Esophagus squamous epithelium (tissue), 4 donors: ENCODE data around the gene GIPR.

Source experiments
- POLR2A ChIP-seq, 4 donors: fragments of 450-650 bp; IDR thresholded peaks; one replicate each; pipeline ENCODE4 v1.6.1; 2017; ENCODE audit warnings: antibody characterized with exemption in 4 of 4, mild to moderate bottlenecking in 4 of 4, moderate library complexity in 3 of 4
- TF ChIP-seq, protein P1 (sequence below), 6 experiments: fragments of 450-650 bp in 4 of 6; fragments of 200-600 bp in 2 of 6; sonication (generic) in 2 of 6; IDR thresholded peaks; one replicate each; pipeline ENCODE4 v1.5.1; 2016 to 2019; ENCODE audit warnings: antibody characterized with exemption in 6 of 6, mild to moderate bottlenecking in 4 of 6, moderate library complexity in 4 of 6

DNA sequence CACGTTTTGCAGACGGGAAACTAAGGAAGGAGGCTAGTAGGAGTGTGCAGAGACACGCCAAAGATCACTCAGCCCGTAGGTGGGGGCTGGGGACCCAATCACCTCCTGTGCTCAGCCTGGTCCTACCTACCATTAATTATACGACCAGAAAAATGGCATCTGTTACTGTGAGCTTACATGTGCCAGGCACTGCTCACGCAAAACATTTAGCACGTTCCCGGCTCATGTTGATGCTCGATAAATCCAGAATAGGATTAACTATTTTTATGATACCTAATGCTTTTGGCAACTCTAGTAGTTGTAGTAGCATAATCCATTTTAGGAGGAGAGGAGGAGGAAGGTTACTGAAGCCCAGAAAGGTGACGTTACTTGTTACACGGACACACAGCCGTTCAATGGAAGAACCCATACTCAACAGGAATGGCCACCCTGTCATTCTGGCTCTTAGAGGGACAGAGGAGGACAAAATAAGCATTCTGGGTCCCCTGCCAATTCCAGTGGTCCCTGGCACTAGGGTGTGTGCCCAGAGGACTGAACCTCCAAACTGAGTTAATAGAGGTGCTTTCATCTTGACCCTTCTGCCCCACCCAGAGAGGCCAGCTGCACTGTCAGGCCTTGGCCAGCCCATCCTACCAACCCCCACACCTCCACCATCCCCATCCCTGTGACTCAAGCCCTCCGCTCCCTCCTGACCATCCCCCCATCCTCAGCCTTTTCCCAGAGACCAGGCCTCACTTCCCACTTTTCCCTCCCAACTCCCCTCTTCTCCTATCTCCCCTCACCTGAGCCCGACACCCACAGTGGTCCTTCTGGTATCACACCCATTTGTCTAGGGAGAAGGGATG is 23.9 kb upstream of the GIPR start:
- TF ChIP-seq, protein P1, sequence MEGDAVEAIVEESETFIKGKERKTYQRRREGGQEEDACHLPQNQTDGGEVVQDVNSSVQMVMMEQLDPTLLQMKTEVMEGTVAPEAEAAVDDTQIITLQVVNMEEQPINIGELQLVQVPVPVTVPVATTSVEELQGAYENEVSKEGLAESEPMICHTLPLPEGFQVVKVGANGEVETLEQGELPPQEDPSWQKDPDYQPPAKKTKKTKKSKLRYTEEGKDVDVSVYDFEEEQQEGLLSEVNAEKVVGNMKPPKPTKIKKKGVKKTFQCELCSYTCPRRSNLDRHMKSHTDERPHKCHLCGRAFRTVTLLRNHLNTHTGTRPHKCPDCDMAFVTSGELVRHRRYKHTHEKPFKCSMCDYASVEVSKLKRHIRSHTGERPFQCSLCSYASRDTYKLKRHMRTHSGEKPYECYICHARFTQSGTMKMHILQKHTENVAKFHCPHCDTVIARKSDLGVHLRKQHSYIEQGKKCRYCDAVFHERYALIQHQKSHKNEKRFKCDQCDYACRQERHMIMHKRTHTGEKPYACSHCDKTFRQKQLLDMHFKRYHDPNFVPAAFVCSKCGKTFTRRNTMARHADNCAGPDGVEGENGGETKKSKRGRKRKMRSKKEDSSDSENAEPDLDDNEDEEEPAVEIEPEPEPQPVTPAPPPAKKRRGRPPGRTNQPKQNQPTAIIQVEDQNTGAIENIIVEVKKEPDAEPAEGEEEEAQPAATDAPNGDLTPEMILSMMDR (IDR thresholded peaks at IDR 0.05): no peak
- TF ChIP-seq POLR2A (IDR thresholded peaks at IDR 0.05): no peak
